NCI-H1436 (cell line): ENCODE measurements around the gene MAPK14.
A peak's percentile ranks its signal among the peaks of the same experiment; 100 is the strongest.
"Not testable (repeated sequence)": the region's sequence is repeated elsewhere in the genome, so short reads cannot be mapped to it uniquely, and the experiment has no call there.

Source experiments
- DNase-seq: peaks from one replicate; lab custom pipeline; 2025; lab: John Stamatoyannopoulos, UW

The MAPK14 gene

GRCh38 chr6:36122495-36123269 is 95.1 kb downstream of the MAPK14 start:
- DNase-seq: no peak

- DNase-seq: peak; percentile 83
Observed at GRCh38 chr6:36123270-36124139, 95.9 kb downstream of the MAPK14 start.

- not testable (repeated sequence) for DNase-seq
Observed at GRCh38 chr6:36124346-36124745, 96.7 kb downstream of the MAPK14 start.

GRCh38 chr6:36124881-36125280 is 97.3 kb downstream of the MAPK14 start:
- no peak for DNase-seq

- DNase-seq: no peak
Observed at GRCh38 chr6:36125575-36125974, 98.0 kb downstream of the MAPK14 start.

GRCh38 chr6:36126121-36126520 is 98.5 kb downstream of the MAPK14 start:
- DNase-seq: no peak

- DNase-seq: no peak
Observed at GRCh38 chr6:36126553-36127458, 99.2 kb downstream of the MAPK14 start.

- no peak for DNase-seq
Observed at GRCh38 chr6:36127462-36128016, 99.9 kb downstream of the MAPK14 start.

GRCh38 chr6:36128073-36128472 is 100.5 kb downstream of the MAPK14 start:
- no peak for DNase-seq

- no peak for DNase-seq
Observed at GRCh38 chr6:36128793-36129192, 101.2 kb downstream of the MAPK14 start.

- not testable (repeated sequence) for DNase-seq
Observed at GRCh38 chr6:36129334-36129733, 101.7 kb downstream of the MAPK14 start.

GRCh38 chr6:36129941-36130666 is 102.5 kb downstream of the MAPK14 start, which contains the start of gene MAPK13:
Gene MAPK13 (plus strand): TSS chr6:36130513. CDS start chr6:36130583, 70 bp downstream.
- peak; percentile 33 for DNase-seq

GRCh38 chr6:36130667-36131510 is 103.3 kb downstream of the MAPK14 start:
- peak; percentile 40 for DNase-seq

- DNase-seq: peak; percentile 40
Observed at GRCh38 chr6:36131511-36132245, 104.1 kb downstream of the MAPK14 start.

GRCh38 chr6:36132246-36132895 is 104.8 kb downstream of the MAPK14 start:
- DNase-seq: no peak

- no peak for DNase-seq
Observed at GRCh38 chr6:36133148-36133547, 105.5 kb downstream of the MAPK14 start.

- no peak for DNase-seq
Observed at GRCh38 chr6:36133912-36134311, 106.3 kb downstream of the MAPK14 start.

GRCh38 chr6:36135053-36135731 is 107.6 kb downstream of the MAPK14 start:
- DNase-seq: no peak
